GM20000 (cell line): Measurements from ENCODE around the gene ST6GALNAC1.

Source experiments
- DNase-seq: peaks from one replicate; pipeline ENCODE4 v3.0.0; 2012; ENCODE audit warnings: low spot score
- TF ChIP-seq, protein P1 (sequence below): IDR thresholded peaks from 2 replicates; pipeline ENCODE4 v1.5.1; 2012; ENCODE audit warnings: mild to moderate bottlenecking, control low read depth; ENCODE audit errors: extremely low read depth, missing control alignments

Gene ST6GALNAC1

DNA sequence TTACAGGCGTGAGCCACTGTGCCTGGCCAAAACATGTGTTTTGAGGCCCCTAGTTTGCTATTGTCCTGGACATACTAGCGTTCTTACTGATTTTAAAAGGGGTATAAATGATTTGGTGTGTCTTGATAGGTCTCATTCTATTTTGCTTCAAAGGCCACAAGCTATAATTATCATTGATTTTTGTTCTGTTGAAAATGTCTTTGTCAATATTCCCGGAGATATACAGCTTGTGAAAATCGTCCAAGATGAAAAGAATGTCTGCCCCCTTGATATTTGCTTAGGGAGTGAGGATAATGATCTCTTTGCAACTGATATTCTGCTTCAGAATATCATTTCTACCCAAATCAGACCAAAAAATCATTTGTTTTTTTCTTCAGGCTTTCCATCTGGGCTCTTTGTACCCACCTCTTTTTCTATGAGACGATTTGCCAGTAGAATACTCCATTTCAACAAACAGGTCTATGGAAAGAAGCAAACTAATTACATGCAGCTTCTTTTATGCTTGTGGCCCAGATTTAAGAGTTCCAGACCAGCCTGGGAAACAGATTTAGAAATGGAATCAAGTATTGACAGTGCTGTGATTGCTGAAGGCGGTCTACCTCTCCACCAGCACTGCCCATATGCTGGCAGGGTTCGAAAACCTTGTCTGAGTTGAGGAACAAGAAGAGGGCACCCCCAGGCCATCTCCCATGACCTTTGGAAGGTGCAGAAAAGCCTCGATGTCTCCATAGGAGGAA, 14.1 kb upstream of the ST6GALNAC1 start:
- TF ChIP-seq, protein P1, sequence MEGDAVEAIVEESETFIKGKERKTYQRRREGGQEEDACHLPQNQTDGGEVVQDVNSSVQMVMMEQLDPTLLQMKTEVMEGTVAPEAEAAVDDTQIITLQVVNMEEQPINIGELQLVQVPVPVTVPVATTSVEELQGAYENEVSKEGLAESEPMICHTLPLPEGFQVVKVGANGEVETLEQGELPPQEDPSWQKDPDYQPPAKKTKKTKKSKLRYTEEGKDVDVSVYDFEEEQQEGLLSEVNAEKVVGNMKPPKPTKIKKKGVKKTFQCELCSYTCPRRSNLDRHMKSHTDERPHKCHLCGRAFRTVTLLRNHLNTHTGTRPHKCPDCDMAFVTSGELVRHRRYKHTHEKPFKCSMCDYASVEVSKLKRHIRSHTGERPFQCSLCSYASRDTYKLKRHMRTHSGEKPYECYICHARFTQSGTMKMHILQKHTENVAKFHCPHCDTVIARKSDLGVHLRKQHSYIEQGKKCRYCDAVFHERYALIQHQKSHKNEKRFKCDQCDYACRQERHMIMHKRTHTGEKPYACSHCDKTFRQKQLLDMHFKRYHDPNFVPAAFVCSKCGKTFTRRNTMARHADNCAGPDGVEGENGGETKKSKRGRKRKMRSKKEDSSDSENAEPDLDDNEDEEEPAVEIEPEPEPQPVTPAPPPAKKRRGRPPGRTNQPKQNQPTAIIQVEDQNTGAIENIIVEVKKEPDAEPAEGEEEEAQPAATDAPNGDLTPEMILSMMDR, result no peak

DNA sequence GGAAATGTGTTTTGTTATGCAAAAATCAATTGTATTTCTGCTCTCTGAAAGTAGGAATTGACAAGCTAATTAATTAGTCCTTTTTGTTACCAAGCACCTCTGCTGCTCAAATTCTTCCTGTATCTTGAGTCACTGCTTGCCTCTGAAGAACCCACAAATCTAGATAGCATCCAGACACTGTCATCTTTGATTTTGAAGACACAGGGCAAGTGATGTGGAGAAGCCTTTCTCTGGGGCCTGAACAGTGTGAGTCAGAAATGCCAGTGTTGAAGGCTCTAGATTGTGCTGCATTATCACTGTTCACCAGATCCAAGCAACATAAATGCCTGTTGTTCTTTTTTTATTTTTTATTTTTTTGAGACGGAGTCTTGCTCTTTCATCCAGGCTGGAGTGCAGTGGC, 10.9 kb upstream of the ST6GALNAC1 start:
- DNase-seq, result no peak
- TF ChIP-seq, protein P1, result no peak

More for the DNA sequence above, 14.1 kb upstream of the ST6GALNAC1 start:
- DNase-seq, result no peak

DNA sequence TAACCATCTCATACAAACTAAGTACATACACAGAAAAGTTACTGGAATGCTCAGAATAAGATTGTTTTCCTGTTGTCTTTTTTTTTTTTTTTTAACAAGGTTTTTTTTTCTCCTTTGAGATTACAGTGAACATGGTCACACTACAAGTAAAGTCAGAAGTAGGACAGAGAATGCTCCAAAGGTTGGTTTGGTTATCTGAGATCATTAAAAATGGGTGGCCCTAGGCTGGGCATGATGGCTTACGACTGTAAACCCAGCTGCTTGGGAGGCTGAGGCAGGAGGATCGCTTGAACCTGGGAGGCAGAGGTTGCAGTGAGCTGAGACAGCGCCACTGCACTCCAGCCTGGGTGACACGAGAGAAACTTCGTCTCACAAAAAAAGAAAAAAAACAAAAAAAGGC, 6.9 kb upstream of the ST6GALNAC1 start:
- TF ChIP-seq, protein P1, result no peak
- DNase-seq, result no peak

DNA sequence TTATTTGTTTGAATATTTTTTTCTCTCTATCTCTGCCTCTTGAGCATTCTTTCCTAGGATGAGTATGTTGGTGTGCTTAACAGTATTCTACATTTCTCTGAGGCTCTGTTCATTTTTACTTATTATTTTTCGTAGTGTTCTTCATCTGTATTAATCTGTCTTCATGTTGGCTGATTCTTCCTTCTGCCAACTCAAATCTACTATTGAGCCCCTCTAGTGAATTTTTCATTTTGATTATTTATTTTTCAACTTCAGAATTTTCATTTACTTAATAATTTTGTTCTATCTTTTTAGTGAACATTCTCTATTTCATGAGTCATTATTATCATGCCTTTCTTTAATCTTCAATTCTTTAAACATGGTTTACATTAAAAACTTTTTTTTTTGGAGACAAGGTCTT, 3.2 kb upstream of the ST6GALNAC1 start:
- TF ChIP-seq, protein P1, result no peak
- DNase-seq, result no peak

DNA sequence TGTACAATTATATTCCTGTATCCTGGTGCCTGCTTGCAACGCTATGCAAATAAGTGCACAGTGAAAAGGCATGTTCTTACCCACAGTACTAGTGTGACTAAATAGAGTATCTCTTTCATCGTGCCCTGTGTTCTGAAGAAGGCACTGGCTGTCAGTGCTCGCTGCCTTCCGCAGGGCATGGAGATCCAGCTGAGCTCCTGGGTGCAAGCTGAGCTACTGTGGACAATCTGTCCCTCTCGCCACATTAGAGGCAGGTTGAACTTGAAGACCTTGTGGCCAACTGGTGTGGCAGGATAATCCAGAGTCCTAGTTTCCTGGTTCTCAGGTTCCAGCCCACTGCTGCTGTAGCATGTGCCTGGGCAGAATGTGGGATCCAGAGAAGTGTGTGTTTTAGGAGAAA, 1.9 kb upstream of the ST6GALNAC1 start:
- TF ChIP-seq, protein P1, result no peak
- no peak for DNase-seq

DNA sequence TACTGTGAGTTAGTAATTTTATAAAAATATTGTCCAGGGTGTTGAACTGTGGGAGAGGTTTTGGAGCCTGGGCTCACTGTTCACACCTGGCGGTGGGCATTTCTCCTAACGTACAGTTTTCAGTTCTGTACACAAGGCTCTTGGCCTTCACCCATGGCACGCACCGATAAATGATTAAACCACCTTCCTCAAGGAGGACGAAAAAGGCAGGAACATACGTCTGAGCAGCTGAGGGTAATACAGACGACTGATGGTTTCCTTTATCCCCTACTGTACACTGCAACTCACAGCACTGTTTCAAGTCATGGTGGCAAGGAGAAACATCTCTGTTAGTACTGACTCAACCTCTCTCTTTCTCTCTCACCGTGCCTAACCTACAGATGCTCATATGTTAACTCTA, 1.4 kb upstream of the ST6GALNAC1 start:
- TF ChIP-seq, protein P1, result no peak
- no peak for DNase-seq

DNA sequence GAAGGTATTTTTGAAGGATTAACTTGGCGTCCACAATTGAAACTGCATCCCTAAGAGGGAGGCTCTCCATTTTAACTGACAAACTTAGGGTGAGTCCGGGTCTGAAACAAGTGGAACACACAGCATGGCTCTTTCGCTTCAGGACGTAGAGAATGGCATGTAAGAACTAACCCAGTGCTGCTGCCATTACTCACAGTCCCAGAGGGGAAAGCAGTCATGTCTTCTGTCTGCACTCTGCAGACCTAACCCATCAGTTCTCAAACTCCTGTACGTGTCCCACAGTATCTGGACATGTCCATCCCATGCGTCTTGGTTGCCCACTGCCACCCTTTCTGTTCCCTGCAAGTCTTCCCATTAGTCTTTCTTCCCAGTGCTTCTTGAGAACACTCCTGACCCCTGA, 563 bp downstream of the ST6GALNAC1 start:
- TF ChIP-seq, protein P1, result no peak
- DNase-seq, result no peak
